Stomach (tissue), 9 donors: ENCODE results near the gene BMP6. TPM values are rescaled to one million over a fixed set of nuclear protein-coding genes. Genes with fewer than 3 reads are reported as not detected.

ENCODE experiments used
- DNase-seq, 2 donors: peaks; one replicate each; pipeline versions ENCODE4 v3.0.0 to v3.0.0-alpha.2; 2013 to 2019
- H3K27ac ChIP-seq, 5 donors: fragments of 200-600 bp in 4 of 5; sonication (generic) in 4 of 5; one replicate each; pipeline ENCODE4 v1.5.1; 2013 to 2019; ENCODE audit warnings: mild to moderate bottlenecking in 1 of 5, moderate library complexity in 1 of 5
- H3K27me3 ChIP-seq, 3 donors: fragments of 200-600 bp; sonication (generic); one replicate each; pipeline ENCODE4 v1.5.1; 2017 to 2019; ENCODE audit warnings: mixed run types in 1 of 3
- H3K36me3 ChIP-seq, 4 donors: fragments of 200-600 bp; sonication (generic); 1 replicate in 3 of 4; 2 replicates in 1 of 4; pipeline ENCODE4 v1.5.1; 2016 to 2019
- H3K4me1 ChIP-seq, 4 donors: fragments of 200-600 bp; sonication (generic); one replicate each; pipeline ENCODE4 v1.5.1; 2016 to 2019
- H3K4me3 ChIP-seq, 4 donors: fragments of 200-600 bp; sonication (generic) in 3 of 4; one replicate each; pipeline ENCODE4 v1.5.1; 2016 to 2019; ENCODE audit warnings: mild to moderate bottlenecking in 1 of 4
- H3K9me3 ChIP-seq, 4 donors: fragments of 200-600 bp; sonication (generic); one replicate each; pipeline ENCODE4 v1.5.1; 2016 to 2019
- EP300 ChIP-seq: sonication (generic); formaldehyde crosslinking; IDR thresholded peaks from one replicate; pipeline ENCODE4 v1.6.1; 2017; ENCODE audit warnings: antibody characterized with exemption
- POLR2A ChIP-seq, 4 donors: fragments of 450-650 bp; IDR thresholded peaks; one replicate each; pipeline ENCODE4 v1.6.1; 2016; ENCODE audit warnings: antibody characterized with exemption in 4 of 4, control low read depth in 2 of 4, mild to moderate bottlenecking in 1 of 4, moderate library complexity in 1 of 4
- POLR2AphosphoS5 ChIP-seq, 3 donors: sonication (generic); formaldehyde crosslinking; IDR thresholded peaks; one replicate each; pipeline ENCODE4 v1.6.1; 2016; ENCODE audit warnings: antibody characterized with exemption in 3 of 3
- WGBS, 5 donors: extraction: QIAGEN DNeasy Blood & Tissue Kit in 3 of 5; methylation state at CpG; one replicate each; pipeline versions ENCODE4 v1.1.5 to v1.1.7; 2013 to 2018; 5-methylcytosine and 5-hydroxymethylcytosine counted together
- intact Hi-C: fragments of 100-400 bp; cut with DNase I; formaldehyde crosslinking; loops from one replicate; pipeline ENCODE4 v1.15.1; 2023; ENCODE audit warnings: low total_unique reads
- polyA plus RNA-seq, 3 donors: library from polyadenylated mRNA; stranded (reverse); fragments of 200-250 nt; gene quantifications; one replicate each; pipeline ENCODE4 v1.2.3, GENCODE V29; 2013
- total RNA-seq, 5 donors: library from RNA; depleted of rRNA; stranded (reverse); fragments of >200 nt; gene quantifications; one replicate each; pipeline versions ENCODE4 v1.1.0 to v1.2.3, GENCODE V29; 2014 to 2016
- TF ChIP-seq, protein P1 (sequence below), 7 experiments: fragments of 450-650 bp in 4 of 7; fragments of 200-600 bp in 3 of 7; sonication (generic) in 3 of 7; IDR thresholded peaks; one replicate each; pipeline ENCODE4 v1.5.1; 2016 to 2019; ENCODE audit warnings: antibody characterized with exemption in 7 of 7, control low read depth in 2 of 7, mild to moderate bottlenecking in 1 of 7
- donor health status: healthy with polysubstance abuse.
- donor health status: Bipolar disorder and iron deficiency.
- donor health status: healthy.

BMP6 gene
- total and polyA plus RNA-seq, 8 donors: 0.50 to 15.8 (median 2.7) TPM; not detected in 1

DNA sequence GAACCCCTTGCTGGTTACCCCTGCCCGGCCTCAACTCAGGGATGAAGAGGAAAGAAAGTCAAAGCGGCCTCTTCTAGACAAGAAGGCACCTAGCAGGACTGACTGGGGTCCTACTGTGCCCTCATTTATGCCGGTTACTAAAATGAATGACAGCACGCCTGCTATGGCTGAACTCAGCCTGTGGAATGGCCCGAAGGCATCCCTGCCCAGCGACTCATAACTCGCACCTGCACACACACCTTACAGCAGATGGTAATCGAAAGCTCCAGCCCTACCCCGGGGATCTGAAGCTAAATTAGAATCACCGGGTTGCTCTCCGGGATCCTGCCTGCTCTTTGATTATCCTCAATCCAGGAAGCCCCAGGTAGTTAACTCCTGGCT lies 185.4 kb downstream of the BMP6 start:
- no peaks in the 10 kb centered on the region for H3K9me3 ChIP-seq
- H3K27me3 ChIP-seq: no peaks in the 10 kb centered on the region
- intact Hi-C loops: no loop called here
- H3K36me3 ChIP-seq: no peaks in the 10 kb centered on the region
- no peak for DNase-seq
- H3K4me3 ChIP-seq: peak overlapping the region; percentile 75 to 96 (median 92)
- no peak for TF ChIP-seq POLR2A (IDR thresholded peaks at IDR 0.05)
- TF ChIP-seq POLR2AphosphoS5 (IDR thresholded peaks at IDR 0.05): no peak
- TF ChIP-seq EP300: no peak
- TF ChIP-seq, protein P1, sequence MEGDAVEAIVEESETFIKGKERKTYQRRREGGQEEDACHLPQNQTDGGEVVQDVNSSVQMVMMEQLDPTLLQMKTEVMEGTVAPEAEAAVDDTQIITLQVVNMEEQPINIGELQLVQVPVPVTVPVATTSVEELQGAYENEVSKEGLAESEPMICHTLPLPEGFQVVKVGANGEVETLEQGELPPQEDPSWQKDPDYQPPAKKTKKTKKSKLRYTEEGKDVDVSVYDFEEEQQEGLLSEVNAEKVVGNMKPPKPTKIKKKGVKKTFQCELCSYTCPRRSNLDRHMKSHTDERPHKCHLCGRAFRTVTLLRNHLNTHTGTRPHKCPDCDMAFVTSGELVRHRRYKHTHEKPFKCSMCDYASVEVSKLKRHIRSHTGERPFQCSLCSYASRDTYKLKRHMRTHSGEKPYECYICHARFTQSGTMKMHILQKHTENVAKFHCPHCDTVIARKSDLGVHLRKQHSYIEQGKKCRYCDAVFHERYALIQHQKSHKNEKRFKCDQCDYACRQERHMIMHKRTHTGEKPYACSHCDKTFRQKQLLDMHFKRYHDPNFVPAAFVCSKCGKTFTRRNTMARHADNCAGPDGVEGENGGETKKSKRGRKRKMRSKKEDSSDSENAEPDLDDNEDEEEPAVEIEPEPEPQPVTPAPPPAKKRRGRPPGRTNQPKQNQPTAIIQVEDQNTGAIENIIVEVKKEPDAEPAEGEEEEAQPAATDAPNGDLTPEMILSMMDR (IDR thresholded peaks at IDR 0.05): no peak
- peaks cover 12 to 39% (median 38%) of the 10 kb centered on the region in 4 donors for H3K4me1 ChIP-seq
- H3K27ac ChIP-seq: peak overlapping the region in 4 of 5 donors; percentile 66 to 95 (median 84)
- 64 to 83% (median 80%) methylated on average over 11 of the region's 11 CpGs for WGBS, 5 donors

DNA sequence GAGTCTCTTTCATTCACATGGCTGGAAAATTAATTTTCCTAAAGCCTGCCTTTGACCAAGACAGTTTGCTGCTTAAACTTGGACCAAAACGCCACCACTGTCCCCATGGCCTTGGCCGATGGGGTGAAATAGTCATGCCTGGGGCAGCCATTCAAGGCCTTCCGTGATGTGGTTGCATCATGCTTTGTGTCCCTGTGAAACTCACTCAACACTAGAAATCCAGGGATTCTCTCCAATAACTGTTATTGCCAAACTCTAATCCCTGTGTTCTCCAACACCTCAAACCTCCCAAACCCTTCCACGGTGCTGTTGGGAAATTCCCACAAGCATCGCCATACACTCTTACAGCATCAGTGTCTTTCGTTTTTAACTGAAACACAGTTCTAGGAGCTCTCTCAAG lies 186.1 kb downstream of the BMP6 start:
- 88 to 95% (median 90%) methylated on average over 6 of the region's 6 CpGs for WGBS, 5 donors
- H3K27me3 ChIP-seq: no peaks in the 10 kb centered on the region
- no peak for DNase-seq
- no peaks in the 10 kb centered on the region for H3K36me3 ChIP-seq
- H3K9me3 ChIP-seq: no peaks in the 10 kb centered on the region
- TF ChIP-seq POLR2A (IDR thresholded peaks at IDR 0.05) (no peak), POLR2AphosphoS5 (IDR thresholded peaks at IDR 0.05) (no peak), EP300 (no peak)
- TF ChIP-seq, protein P1 (IDR thresholded peaks at IDR 0.05): no peak
- H3K4me1 ChIP-seq: peaks cover 12 to 38% (median 34%) of the 10 kb centered on the region in 4 donors
- H3K27ac ChIP-seq: peak overlapping the region in 2 of 5 donors; percentile 80 to 89
- H3K4me3 ChIP-seq: no peak overlapping the region
- intact Hi-C loops: no loop called here

DNA sequence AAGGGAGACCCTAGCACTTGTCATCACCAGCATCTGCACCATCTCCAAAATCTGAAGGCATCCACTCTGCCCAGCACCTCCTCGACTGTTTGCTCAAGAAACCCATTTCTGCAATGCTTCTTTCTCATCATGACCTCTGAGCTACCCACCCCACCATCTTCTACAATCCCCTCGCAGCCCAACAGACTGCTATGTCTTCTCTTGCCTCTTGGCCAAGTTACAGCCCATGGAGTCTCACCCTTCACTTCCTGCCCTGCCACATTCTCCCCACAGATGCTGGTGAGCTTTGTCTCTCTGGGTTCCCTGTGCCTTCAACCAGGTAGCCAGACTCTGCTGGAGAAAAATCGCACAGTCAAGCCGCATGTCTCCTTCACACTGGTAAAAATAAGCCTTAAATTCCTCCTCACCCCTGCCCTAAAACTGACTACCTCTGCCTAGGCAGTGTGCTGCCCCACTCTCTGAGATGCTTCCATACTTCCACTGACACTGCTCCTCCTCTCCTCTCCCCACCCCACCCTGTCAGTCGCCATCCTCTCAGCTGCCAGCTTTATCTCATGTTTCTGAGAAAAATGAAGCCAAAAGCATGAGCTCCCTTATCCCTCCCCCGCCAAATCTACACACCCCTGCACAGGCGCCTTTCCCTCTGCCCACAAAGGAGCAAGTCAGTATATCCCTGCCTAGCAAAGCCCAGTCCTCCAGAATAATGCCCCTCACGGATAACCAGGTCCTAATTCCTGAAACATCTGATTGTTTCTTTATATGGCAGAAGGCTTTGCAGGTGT lies 187.0 kb downstream of the BMP6 start:
- H3K27me3 ChIP-seq: no peaks in the 10 kb centered on the region
- H3K4me1 ChIP-seq: peaks cover 12 to 29% (median 26%) of the 10 kb centered on the region in 4 donors

DNA sequence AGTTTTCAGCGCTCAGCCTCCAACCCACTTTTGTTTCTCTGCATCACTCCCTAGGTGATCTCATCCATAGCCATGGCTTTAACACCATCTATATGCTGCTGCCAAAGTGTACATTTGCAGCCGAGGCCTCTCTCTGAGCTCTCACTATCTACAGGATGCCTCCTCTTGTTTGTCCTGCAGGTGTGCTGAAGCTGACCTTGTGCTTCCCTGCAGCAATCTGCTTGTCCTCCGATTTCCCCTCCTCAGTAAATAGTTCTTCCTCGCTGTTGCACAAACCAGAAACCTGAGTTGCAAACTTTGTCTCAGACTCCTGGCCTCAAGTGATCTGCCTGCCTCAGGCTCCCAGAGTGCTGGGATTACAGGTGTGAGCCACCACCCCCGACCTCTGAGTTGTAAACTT lies 188.4 kb downstream of the BMP6 start:
- Histone ChIP-seq H3K27ac (no peak overlapping the region), H3K4me3 (no peak overlapping the region), H3K27me3 (no peaks in the 10 kb centered on the region), H3K9me3 (no peaks in the 10 kb centered on the region), H3K36me3 (no peaks in the 10 kb centered on the region), H3K4me1 (peaks cover 2 to 15% (median 12%) of the 10 kb centered on the region in 4 donors)
- DNase-seq: no peak
- 60 to 67% (median 66%) methylated on average over 5 of the region's 5 CpGs for WGBS, 5 donors
- TF ChIP-seq EP300 (no peak), POLR2AphosphoS5 (IDR thresholded peaks at IDR 0.05) (no peak), POLR2A (IDR thresholded peaks at IDR 0.05) (no peak)
- TF ChIP-seq, protein P1 (IDR thresholded peaks at IDR 0.05): no peak
- intact Hi-C loops: no loop called here

More for the DNA sequence above, 187.0 kb downstream of the BMP6 start:
- DNase-seq: no peak
- WGBS, 5 donors: 66 to 73% (median 70%) methylated on average over 8 of the region's 8 CpGs
- TF ChIP-seq POLR2A (IDR thresholded peaks at IDR 0.05) (no peak), POLR2AphosphoS5 (IDR thresholded peaks at IDR 0.05) (no peak), EP300 (no peak)
- TF ChIP-seq, protein P1 (IDR thresholded peaks at IDR 0.05): no peak
- Histone ChIP-seq H3K9me3 (no peaks in the 10 kb centered on the region), H3K27ac (peak overlapping the region in 1 of 5 donors; percentile 80), H3K4me3 (no peak overlapping the region), H3K36me3 (no peaks in the 10 kb centered on the region)
- intact Hi-C loops: no loop called here
